ENCODE measurements around the gene TRMT5.

The TRMT5 gene

DNA sequence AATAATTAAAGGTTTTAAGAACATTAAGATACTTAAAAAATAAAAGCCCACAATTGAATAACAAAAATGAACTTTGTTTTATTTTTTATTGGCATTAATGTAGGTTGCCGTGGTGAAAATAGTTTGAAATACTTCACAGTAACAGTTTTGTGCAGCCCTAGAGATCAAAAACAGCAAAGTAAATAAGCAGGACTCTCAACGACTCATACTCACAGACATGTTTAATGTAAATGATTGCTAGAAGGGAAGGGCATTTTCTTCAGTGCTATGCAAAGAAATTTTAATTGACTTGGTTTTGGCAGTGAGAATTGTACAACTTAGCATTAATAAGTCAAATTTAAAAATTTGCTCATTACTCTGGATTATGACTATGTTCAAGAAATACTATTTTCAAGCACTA is 16.0 kb downstream of the TRMT5 start:
- no peak for DNase-seq

DNA sequence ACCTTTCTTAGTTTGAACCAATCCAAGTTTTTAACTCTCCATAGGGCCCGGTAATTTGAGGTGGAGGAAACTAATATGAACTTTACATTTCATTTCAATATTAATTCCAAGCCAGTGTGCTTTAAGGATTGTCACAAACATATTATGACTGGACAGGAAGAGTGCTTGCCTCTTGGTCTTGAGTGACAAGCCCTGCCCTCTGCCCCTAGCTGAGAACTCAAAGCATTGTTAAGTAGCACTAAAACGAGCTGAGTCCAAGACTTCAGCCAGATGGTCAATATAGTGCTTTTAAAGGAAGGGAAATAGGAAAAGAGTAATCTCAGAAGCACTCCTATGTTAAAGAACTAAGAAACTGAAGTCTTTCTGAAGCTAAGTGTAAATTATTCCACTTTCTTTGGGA is 17.1 kb downstream of the TRMT5 start:
- DNase-seq: no peak

DNA sequence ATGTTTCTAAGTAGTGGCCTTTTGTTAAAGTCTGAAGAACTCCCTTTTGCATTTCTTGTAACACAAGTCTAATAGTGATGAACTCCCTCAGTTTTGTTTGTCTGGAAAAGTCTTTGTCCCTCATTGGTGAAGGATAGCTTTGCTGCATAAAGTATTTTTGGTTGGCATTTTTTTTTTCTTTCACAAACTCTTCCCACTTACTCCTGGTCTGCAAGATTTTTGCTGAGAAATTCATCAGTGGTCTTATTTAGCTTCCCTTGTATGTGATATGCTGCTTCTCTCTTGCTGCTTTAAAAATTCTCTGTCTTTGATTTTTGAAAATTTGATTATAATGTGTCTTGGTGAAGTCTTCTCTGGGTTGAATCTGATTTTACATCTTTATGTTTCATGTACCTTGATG is 22.7 kb downstream of the TRMT5 start:
- DNase-seq: no peak

DNA sequence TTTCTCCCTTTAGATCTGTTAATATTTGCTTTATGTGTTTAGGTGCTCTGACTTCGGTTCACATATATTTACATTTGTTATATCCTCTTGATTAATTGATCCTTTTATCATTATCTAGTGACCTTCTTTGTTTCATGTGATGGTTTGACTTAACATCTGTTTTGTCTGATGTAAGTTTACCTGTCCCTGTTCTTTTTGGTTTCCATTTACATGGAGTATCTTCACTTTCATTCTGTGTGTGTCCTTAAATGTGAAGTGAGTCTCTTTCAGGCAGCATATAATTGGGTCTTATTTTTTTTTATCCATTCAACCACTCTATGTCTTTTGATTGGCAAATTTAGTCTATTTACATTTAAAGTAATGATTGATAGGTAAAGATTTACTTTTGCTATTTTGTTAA is 24.2 kb downstream of the TRMT5 start:
- no peak for DNase-seq

DNA sequence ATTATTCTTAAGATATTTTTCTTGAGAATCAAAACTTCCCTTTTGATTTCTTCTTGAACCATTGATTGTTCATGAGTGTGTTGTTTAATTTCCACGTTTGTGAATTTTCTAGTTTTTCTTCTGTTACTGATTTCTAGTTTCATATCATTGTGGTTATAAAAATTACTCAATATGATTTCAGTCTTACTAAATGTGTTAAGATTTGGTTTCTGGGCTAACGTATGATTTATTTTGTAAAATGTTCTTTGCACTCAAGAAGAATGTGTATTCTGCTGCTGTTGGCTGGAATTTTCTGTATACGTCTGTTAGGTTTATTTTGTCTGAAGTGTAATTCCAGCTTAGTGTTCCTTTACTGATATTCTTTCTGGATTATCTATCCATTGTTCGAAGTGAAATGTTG is 24.7 kb downstream of the TRMT5 start:
- no peak for DNase-seq

DNA sequence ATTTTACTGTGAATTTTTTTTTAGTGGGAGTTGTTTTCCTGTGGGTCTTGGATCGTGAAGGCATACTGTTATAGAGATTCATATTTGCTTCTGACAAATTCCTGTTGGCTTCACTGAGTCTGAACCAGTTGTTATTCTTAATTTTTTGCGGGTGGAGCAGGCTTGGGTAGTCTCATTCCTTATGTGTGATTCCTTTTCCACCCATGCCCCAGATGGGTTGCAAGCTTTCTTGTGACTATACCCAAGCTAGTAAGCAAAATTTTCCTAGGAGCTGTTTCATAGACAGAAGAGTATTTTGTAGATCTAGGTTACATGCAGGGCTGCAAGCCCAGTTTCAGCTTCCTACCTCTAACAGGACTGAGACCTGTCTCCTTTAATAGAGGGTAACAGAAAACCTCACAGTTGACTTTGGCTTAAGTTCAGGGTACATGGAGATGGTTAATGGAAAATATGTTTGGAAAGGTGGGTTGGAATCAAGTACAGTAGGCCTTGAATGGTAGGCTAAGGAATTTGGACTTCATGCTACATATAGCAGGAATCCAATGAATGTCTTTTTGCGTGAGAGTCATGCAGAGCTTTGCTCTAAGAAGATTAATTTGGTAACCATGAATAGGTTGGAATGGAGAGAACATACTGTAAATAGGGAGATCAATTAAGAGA is 29.0 kb downstream of the TRMT5 start:
- DNase-seq: no peak

DNA sequence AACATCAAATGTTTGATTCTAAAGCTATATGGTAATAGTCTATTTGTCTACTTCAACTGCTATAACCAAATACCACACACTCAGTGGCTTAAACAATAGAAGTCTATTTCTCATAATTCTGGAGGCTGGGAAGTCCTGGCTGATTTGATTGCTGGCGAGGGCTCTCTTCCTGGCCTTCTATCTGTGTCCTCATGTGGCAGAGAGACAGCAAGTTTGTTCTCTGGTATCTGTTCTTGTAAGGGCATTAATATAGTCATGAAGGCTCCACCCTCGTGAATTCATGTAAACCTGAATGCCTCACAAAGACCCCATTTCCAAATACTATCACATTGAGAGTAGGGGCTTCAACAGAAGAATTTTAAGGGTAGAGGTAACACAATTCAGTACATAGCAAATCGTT is 34.1 kb downstream of the TRMT5 start:
- no peak for DNase-seq

DNA sequence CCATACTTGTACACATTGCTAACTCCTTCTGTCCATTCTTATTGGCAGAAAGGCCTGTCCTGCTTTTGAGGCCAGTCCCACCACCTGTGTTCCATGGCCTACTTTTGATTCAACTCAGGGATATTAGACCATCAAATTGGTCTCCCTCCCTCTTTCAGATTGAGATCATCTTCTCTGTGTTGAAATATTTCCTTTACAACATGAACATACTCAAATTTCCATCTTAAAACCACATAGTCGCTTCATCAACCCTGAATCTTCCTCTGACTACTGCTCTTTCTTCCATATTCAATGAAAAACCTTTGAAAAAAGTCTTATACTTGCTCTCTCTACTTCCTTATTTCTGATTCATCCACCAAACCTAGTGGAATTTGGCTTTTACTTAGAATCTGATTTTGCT is 34.9 kb downstream of the TRMT5 start:
- no peak for DNase-seq

DNA sequence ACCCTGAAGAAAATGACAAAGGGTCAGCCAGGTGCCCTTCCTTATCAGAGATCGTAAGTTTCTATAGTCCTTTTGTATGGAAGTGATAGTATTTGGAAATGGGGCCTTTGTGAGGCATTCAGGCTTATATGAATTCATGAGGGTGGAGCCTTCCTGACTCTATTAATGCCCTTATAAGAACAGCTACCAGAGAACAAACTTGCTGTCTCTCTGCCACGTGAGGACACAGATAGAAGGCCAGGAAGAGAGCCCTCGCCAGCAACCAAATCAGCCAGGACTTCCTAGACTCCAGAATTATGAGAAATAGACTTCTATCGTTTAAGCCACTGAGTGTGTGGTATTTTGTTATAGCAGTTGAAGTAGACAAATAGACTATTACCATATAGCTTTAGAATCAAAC is 36.7 kb downstream of the TRMT5 start:
- DNase-seq: no peak

DNA sequence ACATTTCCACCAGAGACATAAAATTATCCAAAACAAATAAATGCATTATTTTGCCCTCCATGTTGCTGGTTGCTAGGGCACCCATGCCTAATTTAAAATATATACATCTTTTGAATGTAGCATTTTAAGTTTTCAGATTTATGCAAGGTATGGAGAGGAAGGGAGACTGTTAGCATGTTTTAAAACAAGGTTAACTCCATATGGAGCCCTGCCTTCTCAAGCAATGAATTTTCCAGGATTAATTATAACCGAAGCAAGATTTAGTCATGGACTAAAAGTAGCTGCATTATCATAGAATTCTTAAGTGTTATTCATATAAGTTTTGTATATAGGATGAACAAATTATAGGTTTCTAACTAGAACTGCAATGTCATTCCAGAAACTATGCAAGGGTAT is 37.2 kb downstream of the TRMT5 start:
- no peak for DNase-seq

DNA sequence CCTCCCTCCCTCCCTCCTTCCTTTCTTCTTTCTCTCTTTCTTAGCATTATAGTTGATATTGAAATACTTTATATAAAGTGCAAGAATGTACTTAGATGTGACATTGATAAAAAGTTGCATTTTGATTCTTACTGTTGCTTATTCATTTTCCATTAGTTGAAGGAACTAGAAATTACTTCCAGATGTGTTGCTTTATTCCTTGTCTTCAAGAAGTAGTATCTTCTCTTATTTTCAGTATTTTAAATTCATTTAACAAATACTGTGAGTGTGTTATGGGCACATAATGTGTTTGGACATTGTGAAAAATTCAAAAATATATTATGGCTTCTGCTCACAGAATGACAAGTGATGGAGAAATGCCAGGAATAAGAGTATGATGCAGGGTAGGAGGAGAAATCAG is 45.6 kb downstream of the TRMT5 start:
- DNase-seq: no peak

DNA sequence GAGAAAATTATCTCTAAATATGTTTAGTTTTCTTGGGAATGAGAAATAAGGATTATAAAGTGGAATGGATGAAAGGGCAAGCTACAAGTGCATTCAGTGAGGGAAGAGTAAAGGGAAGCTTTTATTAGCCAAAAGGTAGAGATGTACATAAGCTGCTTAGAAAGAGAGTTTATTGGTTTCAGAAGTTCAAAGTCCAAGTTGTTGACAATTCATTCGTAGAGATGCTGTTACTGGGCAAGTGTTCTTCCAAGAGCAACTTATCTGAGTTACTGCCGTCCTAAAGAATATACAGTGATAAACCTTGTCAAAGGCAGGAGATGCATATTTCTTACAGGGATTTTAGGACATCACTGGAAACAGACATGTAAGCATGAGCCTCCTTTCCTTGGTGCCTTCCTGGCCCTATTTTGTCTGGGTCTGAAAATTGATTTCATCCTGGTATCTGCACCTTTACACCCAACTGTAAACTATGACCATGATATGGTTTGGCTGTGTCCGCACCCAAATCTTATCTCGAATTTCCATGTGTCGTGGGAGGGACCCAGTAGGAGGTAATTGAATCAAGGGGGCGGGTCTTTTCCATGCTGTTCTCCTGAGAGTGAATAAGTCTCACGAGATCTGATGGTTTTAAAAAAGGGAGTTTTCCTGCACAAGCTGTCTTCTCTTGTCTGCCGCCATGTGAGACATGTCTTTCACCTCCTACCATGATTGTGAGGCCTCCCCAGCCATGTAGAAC is 46.8 kb downstream of the TRMT5 start:
- no peak for DNase-seq

DNA sequence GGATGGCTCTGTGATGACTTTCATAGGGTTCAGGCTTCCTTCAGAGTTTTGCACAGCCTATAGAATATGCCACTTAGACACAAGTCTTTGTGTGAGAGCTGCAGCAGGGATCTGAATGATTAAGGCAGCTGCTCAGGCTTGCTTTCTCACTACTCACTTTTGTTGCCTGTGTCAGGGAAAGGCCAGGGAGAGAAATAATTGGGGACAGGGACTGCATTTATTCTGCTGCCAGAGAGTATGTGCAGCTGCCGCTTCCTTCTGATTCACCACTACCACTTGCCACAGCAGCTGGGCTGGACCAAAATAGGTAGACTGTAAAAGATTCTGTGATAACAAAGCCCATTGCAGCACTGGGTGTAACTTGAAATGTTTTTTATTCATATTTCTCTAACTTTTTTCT is 49.7 kb downstream of the TRMT5 start:
- no peak for DNase-seq

DNA sequence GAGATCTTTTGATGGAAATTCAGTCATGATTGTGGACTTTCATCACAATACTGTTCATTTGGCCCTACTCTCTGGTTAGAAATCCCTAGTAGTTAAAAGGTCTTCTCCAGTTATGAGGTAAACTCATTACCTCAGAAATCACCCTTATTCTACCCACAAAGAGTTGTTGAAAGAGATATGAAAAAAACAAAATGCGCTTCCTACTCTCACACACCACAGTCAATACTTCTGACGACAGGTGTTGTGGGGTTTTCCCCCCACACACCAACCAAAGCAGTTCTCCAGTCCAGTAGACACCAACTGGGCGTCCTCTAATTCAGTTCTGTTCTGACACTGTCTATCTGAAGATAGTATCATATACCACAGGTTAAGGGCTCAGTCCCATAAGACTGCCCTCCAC is 54.9 kb downstream of the TRMT5 start:
- DNase-seq: no peak

DNA sequence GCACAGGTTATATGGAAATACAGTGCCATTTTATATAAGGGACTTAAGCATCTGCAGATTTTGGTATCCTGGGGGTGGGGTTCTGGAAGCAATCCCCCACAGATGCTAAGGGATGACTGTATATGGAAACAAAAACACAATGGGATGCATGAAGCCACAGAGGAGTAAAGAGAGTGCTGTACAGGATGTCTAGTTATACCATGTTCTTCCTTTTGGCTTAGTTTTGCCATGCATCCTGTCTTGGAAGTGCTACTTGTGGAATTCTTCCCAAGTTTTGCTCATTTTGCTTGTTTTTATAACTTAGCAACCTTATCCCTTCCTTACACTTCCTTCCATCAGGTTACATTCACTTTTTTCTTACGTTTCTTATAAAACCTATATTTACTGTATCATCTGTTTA is 55.6 kb downstream of the TRMT5 start:
- DNase-seq: no peak

DNA sequence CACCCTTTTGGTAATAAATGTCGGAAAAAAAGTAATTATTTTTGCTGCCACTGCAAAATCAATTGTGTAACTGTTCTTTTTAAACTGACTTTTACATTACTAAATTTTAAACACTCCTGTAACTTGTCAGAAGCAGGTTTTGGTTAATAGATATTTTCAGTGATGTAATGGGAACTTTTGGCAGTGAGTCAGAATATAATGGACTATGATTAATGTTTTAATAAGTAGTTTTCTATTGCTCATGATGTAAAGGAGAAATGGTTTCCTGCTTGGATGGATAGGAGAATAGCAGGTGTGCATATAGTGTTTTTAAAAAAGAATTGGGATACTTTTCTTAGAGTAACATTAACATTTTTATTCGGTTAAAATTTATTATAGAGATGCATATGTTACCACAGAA is 58.8 kb downstream of the TRMT5 start:
- DNase-seq: no peak

Measured in stimulated activated CD8-positive, alpha-beta memory T cell treated with anti-CD3 and anti-CD28 coated beads, Interleukin-4, amount 100 ng/mL, for 48 hours (primary cell).